Measurements from ENCODE around the gene NPTX1.
"Not testable (repeated sequence)": the region's sequence is repeated elsewhere in the genome, so short reads cannot be mapped to it uniquely, and the experiment has no call there.

Gene NPTX1

DNA sequence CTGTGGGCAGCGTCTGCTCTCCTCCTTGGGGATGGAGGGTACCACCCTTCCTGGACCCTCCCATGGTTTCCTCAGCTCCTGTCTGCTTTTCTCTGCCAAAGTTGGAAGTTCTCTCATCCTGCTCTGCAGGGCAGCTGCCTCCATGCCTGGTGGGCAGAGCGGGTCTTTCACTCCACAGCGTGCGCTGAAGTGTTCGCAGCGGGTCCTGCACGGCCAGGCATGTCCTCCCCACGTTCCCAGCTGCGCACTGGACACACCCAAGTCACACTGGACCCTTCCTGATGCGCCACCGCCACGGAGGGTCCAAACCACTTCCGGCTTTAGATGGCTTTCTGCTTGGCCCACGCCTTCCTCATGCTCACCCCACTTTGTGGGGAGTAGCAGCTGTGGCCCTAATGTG is 33.7 kb upstream of the NPTX1 start:
- ATAC-seq, result no peak
- Mint-ChIP-seq H3K27ac (no peak overlapping the region), H3K4me3 (no peak overlapping the region), H3K36me3 (no peaks in the 10 kb centered on the region), H3K4me1 (no peaks in the 10 kb centered on the region), H3K27me3 (peaks cover 18% of the 10 kb centered on the region), H3K9me3 (no peaks in the 10 kb centered on the region)

- Mint-ChIP-seq H3K27ac (no peak overlapping the region), H3K4me1 (no peaks in the 10 kb centered on the region), H3K27me3 (peaks cover 23% of the 10 kb centered on the region), H3K4me3 (no peak overlapping the region), H3K9me3 (no peaks in the 10 kb centered on the region), H3K36me3 (no peaks in the 10 kb centered on the region)
- ATAC-seq, result no peak
These were observed 32.9 kb upstream of the NPTX1 start for GRCh38 chr17:80509311-80509710.

DNA sequence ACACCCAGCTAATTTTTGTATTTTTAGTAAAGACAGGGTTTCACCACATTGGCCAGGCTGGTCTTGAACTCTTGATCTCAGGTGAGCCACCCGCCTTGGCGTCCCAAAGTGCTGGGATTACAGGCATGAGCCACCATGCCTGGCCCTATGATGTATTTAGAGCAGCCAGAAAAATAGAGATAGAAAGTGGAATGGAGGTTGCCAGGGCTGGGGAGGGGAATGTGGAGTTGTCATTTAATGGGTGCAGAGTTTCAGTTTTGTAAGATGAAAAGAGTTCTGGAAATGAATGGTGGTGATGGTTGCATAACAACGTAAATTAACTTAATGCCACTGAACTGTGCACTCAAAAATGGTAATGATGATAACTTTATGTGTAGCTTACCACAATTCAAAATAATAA is 31.6 kb upstream of the NPTX1 start:
- no peak for ATAC-seq
- H3K27me3 Mint-ChIP-seq, result peaks cover 28% of the 10 kb centered on the region
- no peak overlapping the region for H3K27ac Mint-ChIP-seq
- no peak overlapping the region for H3K4me3 Mint-ChIP-seq
- peaks cover 6% of the 10 kb centered on the region for H3K9me3 Mint-ChIP-seq
- no peaks in the 10 kb centered on the region for H3K4me1 Mint-ChIP-seq
- H3K36me3 Mint-ChIP-seq, result no peaks in the 10 kb centered on the region

DNA sequence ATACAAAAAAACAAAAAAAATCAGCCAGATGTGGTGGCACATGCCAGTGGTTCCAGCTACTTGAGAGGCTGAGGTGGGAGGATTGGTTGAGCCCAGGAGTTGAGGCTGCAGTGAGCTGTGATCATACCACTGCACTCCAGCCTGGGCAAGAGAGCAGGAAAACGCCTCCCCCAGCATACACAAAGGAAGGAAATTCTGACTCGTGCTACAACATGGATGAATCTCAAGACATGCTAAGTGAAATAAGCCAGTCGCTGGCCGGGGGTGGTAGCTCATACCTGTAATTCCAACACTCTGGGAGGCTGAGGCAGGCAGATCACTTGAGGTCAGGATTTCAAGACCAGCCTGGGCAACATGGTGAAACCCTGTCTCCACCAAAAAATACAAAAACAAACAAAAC is 30.8 kb upstream of the NPTX1 start:
- not testable (repeated sequence) for ATAC-seq
- H3K27me3 Mint-ChIP-seq, result peaks cover 27% of the 10 kb centered on the region

DNA sequence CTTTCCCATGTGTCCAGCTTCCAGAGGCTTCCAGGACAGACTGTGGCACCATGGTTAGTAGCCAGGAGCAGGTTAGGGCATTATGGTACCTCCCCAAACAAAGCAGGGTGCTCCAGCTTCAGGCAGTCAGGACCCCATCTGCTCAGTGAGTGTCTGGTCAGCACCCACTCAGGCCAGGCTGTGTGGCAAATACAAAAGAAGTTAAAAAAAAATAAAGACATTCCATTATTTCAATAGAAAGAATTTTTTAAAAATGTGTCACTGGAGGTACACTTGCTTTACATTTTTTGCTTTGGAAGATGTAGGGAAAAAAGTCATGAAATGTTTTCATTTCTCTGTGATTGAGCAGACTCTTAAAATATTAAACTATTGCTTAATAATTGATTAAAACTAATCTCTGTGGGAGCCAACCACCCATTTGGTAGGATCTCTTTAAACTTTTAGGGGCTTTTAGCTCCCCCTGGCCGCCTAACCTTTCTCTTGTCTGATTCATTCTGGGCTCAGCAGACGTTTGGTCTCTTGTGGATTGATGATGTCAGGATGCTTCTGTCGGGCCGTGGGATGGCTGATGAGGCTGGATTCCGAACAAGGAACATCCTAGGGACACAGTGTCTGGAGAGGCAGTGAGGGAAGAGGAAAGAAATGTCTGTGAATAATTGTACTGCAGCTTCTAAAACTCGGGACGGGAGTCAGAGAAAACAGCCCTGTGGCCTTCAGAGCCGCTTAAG is 28.4 kb upstream of the NPTX1 start:
- Mint-ChIP-seq H3K27me3 (peaks cover 38% of the 10 kb centered on the region), H3K27ac (no peak overlapping the region), H3K4me3 (no peak overlapping the region), H3K4me1 (no peaks in the 10 kb centered on the region), H3K36me3 (no peaks in the 10 kb centered on the region), H3K9me3 (peaks cover 6% of the 10 kb centered on the region)
- ATAC-seq, result no peak

More for the DNA sequence above, 30.8 kb upstream of the NPTX1 start:
- H3K27ac Mint-ChIP-seq, H3K9me3 Mint-ChIP-seq, H3K4me1 Mint-ChIP-seq, H3K4me3 Mint-ChIP-seq, H3K36me3 Mint-ChIP-seq: not testable (repeated sequence)

DNA sequence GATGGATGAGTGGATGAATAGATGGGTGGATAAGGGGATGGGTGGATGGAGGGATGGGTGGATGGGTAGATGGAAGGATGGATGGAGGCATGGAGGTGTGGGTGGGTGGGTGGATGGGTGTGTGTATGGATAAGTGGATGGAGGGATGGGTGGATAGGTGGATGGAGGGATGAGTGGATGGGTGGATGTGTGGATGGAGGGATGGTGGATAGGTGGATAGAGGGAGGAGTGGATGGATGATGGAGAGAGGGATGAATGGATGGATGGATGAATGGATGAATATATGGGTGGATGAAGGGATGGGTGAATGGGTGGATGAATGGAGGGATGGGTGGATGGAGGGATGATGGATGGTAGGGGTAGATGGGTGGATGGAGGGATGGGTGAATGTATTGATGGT is 27.5 kb upstream of the NPTX1 start:
- Mint-ChIP-seq H3K36me3 (no peaks in the 10 kb centered on the region), H3K27me3 (peaks cover 48% of the 10 kb centered on the region), H3K4me3 (no peak overlapping the region), H3K27ac (no peak overlapping the region), H3K4me1 (no peaks in the 10 kb centered on the region), H3K9me3 (peaks cover 6% of the 10 kb centered on the region)
- no peak for ATAC-seq

DNA sequence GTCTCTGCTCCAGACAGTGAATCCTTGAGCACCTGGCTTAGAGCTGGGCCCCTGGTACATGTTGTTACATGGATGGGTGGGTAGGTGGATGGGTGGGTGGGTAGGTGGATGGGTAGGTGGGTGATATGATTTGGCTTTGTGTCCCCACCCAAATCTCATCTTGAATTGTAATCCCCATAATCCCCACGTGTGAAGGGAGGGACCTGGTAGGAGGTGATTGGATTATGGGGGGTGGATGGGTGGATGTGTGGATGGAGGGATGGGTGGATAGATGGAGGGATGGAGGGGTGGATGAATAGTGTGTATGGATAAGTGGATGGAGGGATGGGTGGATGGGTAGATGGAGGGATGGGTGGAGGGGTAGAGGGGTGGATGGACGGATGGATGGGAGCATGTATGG is 26.6 kb upstream of the NPTX1 start:
- H3K9me3 Mint-ChIP-seq, result peaks cover 6% of the 10 kb centered on the region
- H3K27me3 Mint-ChIP-seq, result peaks cover 56% of the 10 kb centered on the region
- H3K27ac Mint-ChIP-seq, result no peak overlapping the region
- no peaks in the 10 kb centered on the region for H3K36me3 Mint-ChIP-seq
- H3K4me1 Mint-ChIP-seq, result peaks cover 2% of the 10 kb centered on the region
- no peak overlapping the region for H3K4me3 Mint-ChIP-seq
- ATAC-seq, result no peak

- no peaks in the 10 kb centered on the region for H3K36me3 Mint-ChIP-seq
- peaks cover 6% of the 10 kb centered on the region for H3K9me3 Mint-ChIP-seq
- H3K27me3 Mint-ChIP-seq, result peaks cover 61% of the 10 kb centered on the region
- no peak overlapping the region for H3K27ac Mint-ChIP-seq
- peaks cover 7% of the 10 kb centered on the region for H3K4me1 Mint-ChIP-seq
- no peak for ATAC-seq
- H3K4me3 Mint-ChIP-seq, result no peak overlapping the region
These were observed 26.1 kb upstream of the NPTX1 start for GRCh38 chr17:80502578-80502877.

DNA sequence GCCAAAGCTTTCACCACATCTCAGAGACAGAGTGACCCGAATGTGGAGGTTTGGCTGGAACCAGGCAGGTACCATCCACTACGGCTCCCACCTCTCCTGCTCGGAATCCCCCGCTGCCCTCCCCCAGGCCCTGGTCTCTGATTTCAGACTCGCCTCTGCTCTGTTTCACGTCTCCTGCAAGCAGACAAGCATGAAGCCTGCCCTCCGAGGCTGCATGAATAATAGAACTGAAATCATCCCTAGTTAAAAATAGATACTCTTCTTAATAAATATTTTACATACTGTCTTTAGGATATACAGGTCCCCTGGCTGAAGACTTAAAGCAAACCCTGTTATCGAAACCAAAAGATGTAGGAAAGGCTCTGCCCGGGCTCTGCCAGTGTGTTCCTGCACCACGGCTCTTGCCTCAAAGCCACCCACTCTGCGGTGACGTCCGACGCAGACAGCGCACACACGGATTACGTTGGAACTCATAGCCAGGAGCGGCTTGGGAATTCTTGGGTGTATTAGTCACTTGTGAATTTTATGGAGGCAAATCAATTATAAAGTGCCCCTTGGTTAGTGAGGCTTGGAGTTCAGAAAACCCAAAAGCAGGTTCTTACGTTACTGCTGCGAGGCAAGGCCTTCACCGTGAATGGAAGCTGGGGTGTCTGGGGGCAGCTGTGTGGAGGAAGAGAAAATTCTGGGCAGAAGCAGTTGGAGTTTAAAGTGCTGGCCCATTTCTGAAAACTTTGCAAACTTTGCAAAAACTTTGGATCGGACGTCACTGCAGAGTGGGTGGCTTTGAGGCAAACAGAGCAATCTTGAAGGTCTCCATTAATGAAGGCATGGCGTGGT is 25.6 kb upstream of the NPTX1 start:
- H3K27me3 Mint-ChIP-seq, result peaks cover 67% of the 10 kb centered on the region
- peaks cover 7% of the 10 kb centered on the region for H3K4me1 Mint-ChIP-seq
- H3K4me3 Mint-ChIP-seq, result no peak overlapping the region
- H3K9me3 Mint-ChIP-seq, result peaks cover 6% of the 10 kb centered on the region
- no peak for ATAC-seq
- H3K27ac Mint-ChIP-seq, result no peak overlapping the region
- H3K36me3 Mint-ChIP-seq, result no peaks in the 10 kb centered on the region

DNA sequence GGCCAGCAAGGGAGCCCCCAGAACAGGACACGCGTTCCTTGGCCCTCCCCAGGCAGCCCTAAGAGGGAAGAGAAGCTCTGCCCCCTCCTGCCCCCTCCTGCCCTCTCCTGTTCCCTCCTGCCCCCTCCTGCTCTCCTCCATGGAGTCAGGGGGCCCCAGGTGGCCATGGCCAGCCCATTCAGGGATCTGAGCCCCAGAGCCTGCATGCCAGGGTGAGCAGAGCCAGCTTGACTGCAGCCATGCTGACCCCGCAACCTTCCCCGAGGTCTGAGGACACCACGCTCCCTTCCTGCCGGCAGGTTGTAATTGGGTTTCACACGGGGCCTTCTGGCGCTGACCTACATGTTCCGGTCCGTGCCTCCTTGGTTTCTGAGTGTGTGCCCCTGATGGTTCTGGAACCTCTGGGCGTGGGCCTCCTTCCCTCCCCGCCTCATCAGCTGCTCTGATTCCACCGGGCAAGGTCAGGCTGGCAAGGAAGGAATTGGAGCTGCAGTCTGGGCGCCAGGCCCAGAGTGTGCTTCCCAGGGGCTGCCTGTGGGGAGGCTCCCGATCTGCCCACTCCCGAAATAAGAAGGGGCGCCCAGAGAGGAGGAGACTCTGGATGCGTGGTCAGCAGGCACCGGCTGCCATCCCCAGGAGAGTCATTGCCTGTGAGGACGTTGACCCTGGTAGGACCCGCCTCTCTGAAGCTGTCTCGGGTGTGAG is 23.7 kb upstream of the NPTX1 start:
- peaks cover 66% of the 10 kb centered on the region for H3K27me3 Mint-ChIP-seq
- ATAC-seq, result no peak
- H3K9me3 Mint-ChIP-seq, result peaks cover 6% of the 10 kb centered on the region
- H3K4me1 Mint-ChIP-seq, result peaks cover 7% of the 10 kb centered on the region
- H3K36me3 Mint-ChIP-seq, result no peaks in the 10 kb centered on the region
- no peak overlapping the region for H3K27ac Mint-ChIP-seq
- H3K4me3 Mint-ChIP-seq, result no peak overlapping the region

- H3K27me3 Mint-ChIP-seq, result peaks cover 63% of the 10 kb centered on the region
These were observed 23.2 kb upstream of the NPTX1 start for GRCh38 chr17:80499560-80499959.

GRCh38 chr17:80498920-80499410 is 22.6 kb upstream of the NPTX1 start:
- no peaks in the 10 kb centered on the region for H3K36me3 Mint-ChIP-seq
- H3K9me3 Mint-ChIP-seq, result peaks cover 5% of the 10 kb centered on the region
- no peak overlapping the region for H3K4me3 Mint-ChIP-seq
- H3K27ac Mint-ChIP-seq, result no peak overlapping the region
- peaks cover 57% of the 10 kb centered on the region for H3K27me3 Mint-ChIP-seq
- peaks cover 7% of the 10 kb centered on the region for H3K4me1 Mint-ChIP-seq
- no peak for ATAC-seq

More at GRCh38 chr17:80499560-80499959, 23.2 kb upstream of the NPTX1 start:
- Mint-ChIP-seq H3K4me1 (peaks cover 7% of the 10 kb centered on the region), H3K27ac (no peak overlapping the region), H3K9me3 (peaks cover 6% of the 10 kb centered on the region), H3K36me3 (no peaks in the 10 kb centered on the region), H3K4me3 (no peak overlapping the region)
- no peak for ATAC-seq

DNA sequence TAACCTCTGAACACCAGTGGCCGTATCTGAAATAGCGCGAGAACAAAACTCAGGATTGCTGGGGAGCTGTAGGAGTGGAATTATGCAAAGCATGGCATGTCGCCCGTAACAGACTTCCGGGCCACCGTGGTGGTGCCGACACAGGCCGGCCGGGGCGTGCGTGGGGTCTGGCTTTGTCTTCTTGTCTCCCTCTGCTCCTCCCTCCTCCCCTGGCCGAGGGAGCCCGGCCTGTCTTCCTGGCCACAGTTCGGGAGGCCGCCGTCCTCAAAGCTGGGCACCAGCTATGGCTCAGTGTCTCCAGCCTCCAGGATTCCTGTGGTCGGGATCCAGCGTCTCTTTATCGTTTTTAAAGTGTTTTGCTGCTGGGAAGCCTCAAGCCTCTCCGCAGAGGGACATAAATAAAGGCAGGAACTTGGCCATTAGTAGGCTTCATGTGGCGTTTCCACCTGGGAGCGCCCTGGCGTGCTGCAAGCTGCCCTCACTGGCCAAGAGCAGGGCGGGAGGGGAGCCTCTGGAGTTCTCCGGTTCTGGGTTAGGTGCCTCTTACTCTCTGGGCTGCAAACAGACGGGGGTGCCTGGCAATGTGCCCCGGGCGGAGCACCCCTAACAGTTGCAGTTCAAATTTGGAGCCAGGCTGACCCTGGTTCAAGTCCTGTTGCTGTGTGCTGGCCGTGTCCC is 22.0 kb upstream of the NPTX1 start:
- no peaks in the 10 kb centered on the region for H3K36me3 Mint-ChIP-seq
- peaks cover 52% of the 10 kb centered on the region for H3K27me3 Mint-ChIP-seq
- no peak overlapping the region for H3K27ac Mint-ChIP-seq
- no peak for ATAC-seq
- H3K4me3 Mint-ChIP-seq, result no peak overlapping the region
- H3K9me3 Mint-ChIP-seq, result no peaks in the 10 kb centered on the region
- peaks cover 7% of the 10 kb centered on the region for H3K4me1 Mint-ChIP-seq

DNA sequence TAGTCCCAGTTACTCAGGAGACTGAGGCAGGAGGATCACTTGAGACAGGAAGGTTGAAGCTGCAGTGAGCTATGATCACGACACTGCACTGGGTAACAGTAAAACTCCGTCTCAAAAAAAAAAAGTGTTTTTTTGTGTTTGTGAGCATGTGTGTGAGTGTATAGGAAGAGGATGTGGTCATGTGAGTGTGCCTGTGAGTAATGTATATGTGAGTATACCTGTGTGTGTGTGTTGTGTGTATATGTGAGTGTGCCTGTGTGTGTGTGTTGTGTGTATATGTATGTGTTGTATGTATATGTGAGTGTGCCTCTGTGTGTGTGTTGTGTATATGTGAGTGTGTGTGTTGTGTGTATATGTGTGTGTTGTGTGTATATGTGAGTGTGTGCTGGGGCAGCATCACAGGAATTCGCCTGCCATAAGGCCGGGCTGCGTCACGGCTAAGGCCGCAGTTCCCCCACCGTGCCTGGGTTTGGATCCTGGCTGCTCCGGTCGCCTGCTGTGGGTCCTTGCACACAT is 21.4 kb upstream of the NPTX1 start:
- no peaks in the 10 kb centered on the region for H3K36me3 Mint-ChIP-seq
- peaks cover 47% of the 10 kb centered on the region for H3K27me3 Mint-ChIP-seq
- no peak overlapping the region for H3K4me3 Mint-ChIP-seq
- no peak overlapping the region for H3K27ac Mint-ChIP-seq
- peaks cover 7% of the 10 kb centered on the region for H3K4me1 Mint-ChIP-seq
- no peak for ATAC-seq
- H3K9me3 Mint-ChIP-seq, result no peaks in the 10 kb centered on the region

GRCh38 chr17:80494547-80494946 is 18.1 kb upstream of the NPTX1 start:
- no peak overlapping the region for H3K27ac Mint-ChIP-seq

More at GRCh38 chr17:80494547-80494946, 18.1 kb upstream of the NPTX1 start:
- no peaks in the 10 kb centered on the region for H3K36me3 Mint-ChIP-seq
- H3K4me1 Mint-ChIP-seq, result peaks cover 7% of the 10 kb centered on the region
- no peaks in the 10 kb centered on the region for H3K9me3 Mint-ChIP-seq
- H3K27me3 Mint-ChIP-seq, result peaks cover 33% of the 10 kb centered on the region
- H3K4me3 Mint-ChIP-seq, result no peak overlapping the region
- ATAC-seq, result no peak

Data from stimulated activated memory B cell treated with anti-CD40 and anti-IgM and Interleukin-4, amounts not matched to agents 10 μg/mL and 1 μg/mL and 100 μg/mL, for 72 hours (primary cell).